ENCODE results near the gene RECQL. TPM values are rescaled to one million over a fixed set of nuclear protein-coding genes. Genes with fewer than 3 reads are reported as not detected.

Gene RECQL
- total and polyA plus RNA-seq, 4 donors, result 28.2 to 52.4 (median 37.8) TPM

DNA sequence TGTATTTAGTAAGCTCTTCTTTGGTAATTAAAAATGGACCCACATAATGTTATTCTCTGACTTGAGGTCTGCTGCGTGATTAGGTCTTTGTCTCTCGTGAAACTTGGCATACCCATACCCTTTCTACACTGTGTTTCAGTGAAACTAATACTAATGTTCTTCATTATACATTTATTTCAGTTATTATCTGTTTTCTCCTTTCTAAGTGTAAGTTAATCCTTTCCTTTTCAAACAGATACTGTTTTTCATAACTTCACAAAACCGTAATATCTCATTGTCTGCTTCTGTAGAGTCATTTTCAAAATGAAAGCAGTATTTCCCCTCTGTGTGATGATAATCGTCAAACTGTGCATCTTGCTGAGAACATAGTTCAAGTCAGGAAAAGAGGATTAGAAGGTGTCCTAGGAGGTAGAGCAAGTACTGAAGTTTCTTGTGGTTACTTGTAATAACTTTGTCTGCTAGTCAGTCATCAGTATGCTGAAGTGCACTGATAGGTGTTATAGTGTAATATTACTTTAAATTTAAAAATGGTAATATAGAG, 48.1 kb downstream of the RECQL start:
- ATAC-seq (ENCODE audit: low FRiP score) (no peak), DNase-seq (no peak)
- Histone ChIP-seq H3K4me1 (ENCODE audit: control insufficient read depth in 1 of 2, insufficient read depth in 2 of 2, low read length in 2 of 2) (no peaks in the 10 kb centered on the region), H3K36me3 (ENCODE audit: control insufficient read depth in 1 of 2, insufficient read depth in 2 of 2, low read length in 1 of 2) (no peaks in the 10 kb centered on the region), H3K4me3 (ENCODE audit: low read length in 2 of 2) (no peak overlapping the region), H3K27ac (ENCODE audit: low read depth in 1 of 2, low read length in 2 of 2) (no peak overlapping the region), H3K27me3 (ENCODE audit: control insufficient read depth in 1 of 2, insufficient read depth in 2 of 2, low read length in 1 of 2) (no peaks in the 10 kb centered on the region), H3K9me3 (ENCODE audit: control insufficient read depth, low read length) (no peaks in the 10 kb centered on the region)
- WGBS, 2 donors, result 87 to 93% methylated on average over 4 of the region's 4 CpGs
- intact Hi-C loops (cut with DNase I), result no loop called here

DNA sequence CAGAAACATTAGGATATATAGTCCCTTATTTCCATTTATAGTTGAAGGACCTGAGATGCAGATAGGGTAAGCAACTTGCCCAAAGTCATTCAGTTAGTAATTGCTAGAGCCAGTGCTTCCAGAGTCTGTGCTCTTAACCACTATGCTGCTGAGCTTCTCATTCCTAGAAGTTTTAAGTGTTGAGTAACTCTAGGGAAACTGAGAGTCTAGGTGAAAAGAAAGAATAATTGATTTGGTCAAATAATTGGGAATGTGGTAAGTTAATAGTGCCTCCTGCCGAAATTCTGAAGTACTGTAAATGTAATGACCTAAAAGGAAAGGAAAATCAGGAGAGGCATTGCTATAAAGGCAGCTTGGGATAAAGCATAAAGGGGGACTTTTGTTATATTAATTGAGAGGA, 49.9 kb downstream of the RECQL start:
- ATAC-seq (ENCODE audit: low FRiP score) (no peak), DNase-seq (no peak)
- no peaks in the 10 kb centered on the region for H3K27me3 ChIP-seq (ENCODE audit: control insufficient read depth in 1 of 2, insufficient read depth in 2 of 2, low read length in 1 of 2)
- H3K4me3 ChIP-seq (ENCODE audit: low read length in 2 of 2), result no peak overlapping the region
- peaks cover 0 to 2% of the 10 kb centered on the region in 2 donors for H3K36me3 ChIP-seq (ENCODE audit: control insufficient read depth in 1 of 2, insufficient read depth in 2 of 2, low read length in 1 of 2)
- WGBS, 2 donors, result 0 to 32% methylated on average over 1 of the region's 1 CpG
- no peaks in the 10 kb centered on the region for H3K4me1 ChIP-seq (ENCODE audit: control insufficient read depth in 1 of 2, insufficient read depth in 2 of 2, low read length in 2 of 2)
- intact Hi-C loops (cut with DNase I), result no loop called here
- no peaks in the 10 kb centered on the region for H3K9me3 ChIP-seq (ENCODE audit: control insufficient read depth, low read length)
- H3K27ac ChIP-seq (ENCODE audit: low read depth in 1 of 2, low read length in 2 of 2), result no peak overlapping the region

DNA sequence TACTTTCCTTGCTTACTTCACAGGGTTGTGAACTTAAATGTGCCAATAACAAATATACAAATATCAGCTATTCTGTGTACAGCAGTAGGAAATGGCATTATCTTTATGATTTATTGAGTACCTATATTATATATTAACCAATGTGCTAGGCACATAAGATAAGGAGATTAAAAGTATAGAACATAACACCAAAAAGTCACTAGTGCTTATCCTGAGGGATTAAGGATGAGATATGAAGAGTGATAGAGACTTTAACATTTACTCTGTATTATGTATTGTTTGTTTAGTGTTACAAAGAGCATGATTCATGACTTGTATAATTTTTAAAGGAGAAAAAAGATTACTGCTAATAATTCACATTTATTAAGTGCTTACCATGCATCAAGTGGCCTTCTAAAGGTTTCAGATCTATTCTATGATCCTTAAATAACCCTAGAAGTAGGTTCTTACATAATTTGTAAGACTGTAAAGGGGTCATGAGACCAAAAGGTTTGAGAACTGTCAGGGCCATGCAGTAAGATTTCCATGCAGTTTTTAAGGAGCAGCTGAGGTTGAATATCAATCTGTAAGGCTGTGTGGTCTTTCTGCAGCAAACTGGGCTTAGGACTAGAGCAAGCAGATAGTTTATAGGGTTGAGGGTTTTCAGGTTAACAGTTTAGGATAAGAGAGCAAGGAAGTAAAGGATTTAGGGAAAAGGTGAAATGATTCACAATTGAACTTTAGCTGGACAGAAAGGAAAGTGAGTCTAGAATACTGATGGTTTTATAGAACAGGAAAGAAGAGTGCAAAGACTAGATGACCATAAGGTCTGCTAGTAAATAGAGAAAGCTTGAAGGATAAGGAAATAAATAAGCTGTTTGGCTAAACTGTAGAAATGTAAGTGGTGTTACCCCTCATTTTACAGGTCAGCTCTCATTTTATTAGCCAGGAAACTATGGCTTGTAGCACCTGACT, 57.0 kb downstream of the RECQL start:
- no peaks in the 10 kb centered on the region for H3K27me3 ChIP-seq (ENCODE audit: control insufficient read depth in 1 of 2, insufficient read depth in 2 of 2, low read length in 1 of 2)
- DNase-seq (no peak), ATAC-seq (ENCODE audit: low FRiP score) (no peak)
- H3K4me3 ChIP-seq (ENCODE audit: low read length in 2 of 2), result no peak overlapping the region
- peaks cover 0 to 2% of the 10 kb centered on the region in 2 donors for H3K36me3 ChIP-seq (ENCODE audit: control insufficient read depth in 1 of 2, insufficient read depth in 2 of 2, low read length in 1 of 2)
- H3K27ac ChIP-seq (ENCODE audit: low read depth in 1 of 2, low read length in 2 of 2), result no peak overlapping the region
- no peaks in the 10 kb centered on the region for H3K4me1 ChIP-seq (ENCODE audit: control insufficient read depth in 1 of 2, insufficient read depth in 2 of 2, low read length in 2 of 2)
- H3K9me3 ChIP-seq (ENCODE audit: control insufficient read depth, low read length), result no peaks in the 10 kb centered on the region
- intact Hi-C loops (cut with DNase I), result no loop called here

DNA sequence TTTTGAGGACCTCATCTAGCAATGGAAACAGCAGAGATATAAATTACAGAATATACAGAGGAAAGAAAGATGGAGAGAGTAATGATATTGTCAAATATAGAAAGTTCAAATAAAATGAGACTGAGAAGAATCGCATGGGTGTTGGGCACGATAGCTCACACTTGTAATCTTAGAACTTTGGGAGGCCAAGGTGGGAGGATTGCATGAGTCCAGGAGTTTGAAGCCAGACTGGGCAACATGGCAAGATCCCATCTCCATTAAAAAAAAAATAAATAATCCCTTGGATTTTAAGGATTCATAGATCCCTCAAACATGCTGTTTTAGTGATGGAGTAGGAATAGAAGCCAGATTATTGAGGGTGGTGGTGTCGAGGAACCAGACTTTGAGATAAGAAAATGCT, 62.1 kb downstream of the RECQL start:
- Histone ChIP-seq H3K27ac (ENCODE audit: low read depth in 1 of 2, low read length in 2 of 2) (no peak overlapping the region), H3K9me3 (ENCODE audit: control insufficient read depth, low read length) (no peaks in the 10 kb centered on the region), H3K27me3 (ENCODE audit: control insufficient read depth in 1 of 2, insufficient read depth in 2 of 2, low read length in 1 of 2) (no peaks in the 10 kb centered on the region), H3K4me3 (ENCODE audit: low read length in 2 of 2) (no peak overlapping the region), H3K4me1 (ENCODE audit: control insufficient read depth in 1 of 2, insufficient read depth in 2 of 2, low read length in 2 of 2) (no peaks in the 10 kb centered on the region), H3K36me3 (ENCODE audit: control insufficient read depth in 1 of 2, insufficient read depth in 2 of 2, low read length in 1 of 2) (no peaks in the 10 kb centered on the region)
- ATAC-seq (ENCODE audit: low FRiP score), result no peak
- no peak for DNase-seq
- 91 to 97% methylated on average over 3 of the region's 3 CpGs for WGBS, 2 donors
- intact Hi-C loops (cut with DNase I), result loop anchor here in 1 of 2 donors (10.0 kb wide), 1 partner anchor 135 kb away; no protein-coding TSS in a partner anchor

DNA sequence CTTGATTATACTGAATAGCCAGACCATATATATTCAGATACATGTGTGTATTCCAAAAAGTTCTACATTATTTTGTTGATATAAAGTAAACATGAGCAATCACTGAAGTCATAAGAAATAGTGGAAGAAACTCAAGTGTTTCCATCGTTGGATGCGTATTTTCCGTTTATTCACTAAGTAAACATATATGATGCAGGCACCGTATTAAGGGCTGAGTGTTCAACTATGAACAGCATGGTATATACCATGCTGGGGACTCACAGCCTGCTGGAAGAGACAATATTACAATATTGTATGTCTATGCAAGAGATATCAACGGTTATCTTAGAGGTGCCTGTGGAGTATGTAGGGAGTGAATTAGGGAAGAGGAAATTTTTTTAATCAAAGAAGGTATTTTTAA, 62.8 kb downstream of the RECQL start:
- Histone ChIP-seq H3K4me3 (ENCODE audit: low read length in 2 of 2) (peak overlapping the region in 1 of 2 donors; percentile 91), H3K27me3 (ENCODE audit: control insufficient read depth in 1 of 2, insufficient read depth in 2 of 2, low read length in 1 of 2) (no peaks in the 10 kb centered on the region), H3K36me3 (ENCODE audit: control insufficient read depth in 1 of 2, insufficient read depth in 2 of 2, low read length in 1 of 2) (no peaks in the 10 kb centered on the region), H3K27ac (ENCODE audit: low read depth in 1 of 2, low read length in 2 of 2) (no peak overlapping the region), H3K4me1 (ENCODE audit: control insufficient read depth in 1 of 2, insufficient read depth in 2 of 2, low read length in 2 of 2) (no peaks in the 10 kb centered on the region), H3K9me3 (ENCODE audit: control insufficient read depth, low read length) (no peaks in the 10 kb centered on the region)
- DNase-seq, result no peak
- intact Hi-C loops (cut with DNase I), result loop anchor here in 1 of 2 donors (10.0 kb wide), 1 partner anchor 134 kb away; no protein-coding TSS in a partner anchor
- WGBS, 2 donors, result 90 to 92% methylated on average over 5 of the region's 5 CpGs
- ATAC-seq (ENCODE audit: low FRiP score), result no peak

DNA sequence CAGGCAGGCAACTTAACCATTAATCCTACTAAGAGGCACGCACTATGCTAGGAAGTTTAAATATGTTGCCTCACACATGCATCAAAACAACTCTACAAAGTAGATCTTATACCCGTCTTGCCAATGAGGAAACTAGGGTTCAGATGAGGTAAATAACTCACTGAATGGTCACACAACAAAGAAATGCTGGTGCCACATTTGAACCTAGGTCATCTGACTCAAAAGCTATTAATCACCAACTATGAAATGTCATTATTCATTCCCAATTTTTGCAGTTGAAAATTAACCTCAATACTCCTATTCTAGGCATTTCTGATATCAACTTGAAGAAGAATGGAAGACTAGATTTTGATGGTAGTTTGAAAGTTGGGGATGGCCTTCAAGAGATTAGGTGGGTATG, 66.7 kb downstream of the RECQL start:
- ATAC-seq (ENCODE audit: low FRiP score) (no peak), DNase-seq (no peak)
- H3K36me3 ChIP-seq (ENCODE audit: control insufficient read depth in 1 of 2, insufficient read depth in 2 of 2, low read length in 1 of 2), result no peaks in the 10 kb centered on the region
- intact Hi-C loops (cut with DNase I), result loop anchor here in 1 of 2 donors (10.0 kb wide), 1 partner anchor 130 kb away; no protein-coding TSS in a partner anchor
- H3K9me3 ChIP-seq (ENCODE audit: control insufficient read depth, low read length), result no peaks in the 10 kb centered on the region
- no peak overlapping the region for H3K27ac ChIP-seq (ENCODE audit: low read depth in 1 of 2, low read length in 2 of 2)
- no peaks in the 10 kb centered on the region for H3K27me3 ChIP-seq (ENCODE audit: control insufficient read depth in 1 of 2, insufficient read depth in 2 of 2, low read length in 1 of 2)
- 65 to 68% methylated on average over 2 of the region's 2 CpGs for WGBS, 2 donors
- no peaks in the 10 kb centered on the region for H3K4me1 ChIP-seq (ENCODE audit: control insufficient read depth in 1 of 2, insufficient read depth in 2 of 2, low read length in 2 of 2)
- H3K4me3 ChIP-seq (ENCODE audit: low read length in 2 of 2), result no peak overlapping the region

DNA sequence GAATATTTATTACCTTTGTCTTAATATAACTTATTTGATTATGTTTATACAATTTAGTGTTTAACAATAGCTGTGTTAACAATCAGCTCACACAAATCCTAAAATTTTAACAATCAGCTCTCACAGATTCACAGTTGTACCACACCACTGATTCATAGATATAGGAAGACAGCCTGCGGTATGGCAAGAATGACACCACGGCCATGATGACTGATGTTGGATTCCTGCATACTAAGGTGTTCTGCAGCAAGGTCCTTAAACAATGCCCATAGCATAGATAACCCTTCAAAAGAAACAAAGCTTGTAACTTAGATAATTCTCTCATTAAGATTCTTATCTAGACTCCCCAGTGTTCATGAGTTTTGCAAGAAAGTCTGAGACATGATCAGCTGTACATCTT, 67.9 kb downstream of the RECQL start:
- WGBS, 2 donors, result 41 to 80% methylated on average over 2 of the region's 2 CpGs
- Histone ChIP-seq H3K9me3 (ENCODE audit: control insufficient read depth, low read length) (no peaks in the 10 kb centered on the region), H3K27ac (ENCODE audit: low read depth in 1 of 2, low read length in 2 of 2) (no peak overlapping the region), H3K27me3 (ENCODE audit: control insufficient read depth in 1 of 2, insufficient read depth in 2 of 2, low read length in 1 of 2) (no peaks in the 10 kb centered on the region), H3K4me3 (ENCODE audit: low read length in 2 of 2) (no peak overlapping the region), H3K4me1 (ENCODE audit: control insufficient read depth in 1 of 2, insufficient read depth in 2 of 2, low read length in 2 of 2) (no peaks in the 10 kb centered on the region), H3K36me3 (ENCODE audit: control insufficient read depth in 1 of 2, insufficient read depth in 2 of 2, low read length in 1 of 2) (no peaks in the 10 kb centered on the region)
- no peak for DNase-seq
- intact Hi-C loops (cut with DNase I), result loop anchor here in 1 of 2 donors (10.0 kb wide), 1 partner anchor 129 kb away; no protein-coding TSS in a partner anchor
- ATAC-seq (ENCODE audit: low FRiP score), result no peak

DNA sequence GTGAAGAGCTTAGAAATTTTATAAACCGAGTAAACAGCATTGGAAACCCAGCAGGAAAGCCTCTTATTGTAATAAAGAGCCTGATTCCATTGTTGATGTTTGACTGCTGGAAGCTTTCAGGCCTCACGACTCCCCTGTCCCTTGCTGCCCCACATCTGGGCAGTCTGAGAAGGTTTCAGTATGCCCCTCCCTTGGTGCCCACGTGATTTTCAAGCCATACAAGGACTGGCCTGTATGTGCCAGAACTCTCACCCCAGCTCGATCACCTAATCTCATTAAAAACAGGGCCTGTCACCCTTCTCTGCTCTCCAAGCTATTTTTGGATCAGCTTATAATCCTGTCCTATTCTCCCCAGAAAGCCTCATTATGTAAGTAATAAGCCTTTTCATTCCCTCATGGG, 71.4 kb downstream of the RECQL start:
- ATAC-seq (ENCODE audit: low FRiP score) (no peak), DNase-seq (no peak)
- Histone ChIP-seq H3K27me3 (ENCODE audit: control insufficient read depth in 1 of 2, insufficient read depth in 2 of 2, low read length in 1 of 2) (no peaks in the 10 kb centered on the region), H3K9me3 (ENCODE audit: control insufficient read depth, low read length) (no peaks in the 10 kb centered on the region), H3K36me3 (ENCODE audit: control insufficient read depth in 1 of 2, insufficient read depth in 2 of 2, low read length in 1 of 2) (no peaks in the 10 kb centered on the region), H3K4me1 (ENCODE audit: control insufficient read depth in 1 of 2, insufficient read depth in 2 of 2, low read length in 2 of 2) (no peaks in the 10 kb centered on the region), H3K27ac (ENCODE audit: low read depth in 1 of 2, low read length in 2 of 2) (no peak overlapping the region), H3K4me3 (ENCODE audit: low read length in 2 of 2) (no peak overlapping the region)
- intact Hi-C loops (cut with DNase I), result loop anchor here in 1 of 2 donors (10.0 kb wide), 1 partner anchor 125 kb away; no protein-coding TSS in a partner anchor
- WGBS, 2 donors, result 34 to 43% methylated on average over 4 of the region's 4 CpGs
